Measurements from ENCODE around the gene CALY. TPM values are rescaled to one million over a fixed set of nuclear protein-coding genes. Genes with fewer than 3 reads are reported as not detected.

CALY gene
- 19.8 TPM for total RNA-seq (ENCODE audit: unreplicated experiment)
- long read RNA-seq, partial matches to known transcripts = 0 of 8 reads
- long read RNA-seq, other reads (novel, unspliced or antisense) = 0 of 8 reads

DNA sequence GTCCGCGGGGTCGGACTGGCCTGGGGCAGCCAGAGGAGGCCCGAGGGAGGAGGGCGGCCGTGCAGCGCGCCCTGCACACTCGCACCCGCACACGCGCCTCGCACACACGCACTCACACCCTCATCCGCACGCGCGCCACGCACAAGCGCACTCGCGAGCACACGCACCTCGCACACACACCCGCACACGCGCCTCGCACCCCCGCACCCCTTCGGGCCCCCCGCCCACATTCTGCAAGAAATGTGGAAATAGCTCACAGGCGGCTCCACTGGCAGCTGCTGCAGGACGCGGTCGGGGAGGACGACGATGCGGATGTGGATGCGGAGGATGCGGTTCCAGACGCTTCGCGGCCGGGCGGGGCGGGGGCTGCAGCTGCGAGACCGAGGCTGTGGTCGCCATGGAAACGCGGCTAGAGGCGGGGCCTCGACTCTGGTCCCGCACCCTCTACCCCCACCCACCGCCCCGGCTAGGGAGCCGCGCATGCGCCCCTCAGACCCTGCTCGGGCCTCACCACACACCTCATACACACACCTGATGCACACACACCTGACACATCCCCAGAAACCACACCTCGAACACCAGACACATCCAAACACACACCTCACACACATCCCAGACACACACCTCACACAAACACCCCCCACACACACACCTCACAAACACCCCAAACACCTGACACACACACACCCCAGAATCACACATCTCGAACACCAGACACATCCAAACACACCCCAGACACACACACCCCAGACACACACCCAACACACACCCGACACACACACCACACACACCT is at the start of gene CALY:
CALY (minus strand) TSS at position 320 of the 793 bp plus-strand sequence. CDS start 7,907 bp downstream, outside the sequence.
- Mint-ChIP-seq H3K36me3 (ENCODE audit: unreplicated experiment) (peaks cover 12% of the 10 kb centered on the region), H3K27ac (ENCODE audit: unreplicated experiment) (no peak within 1 kb of the TSS), H3K27me3 (ENCODE audit: unreplicated experiment) (peaks cover 17% of the 10 kb centered on the region), H3K4me3 (ENCODE audit: unreplicated experiment) (peak within 1 kb of the TSS; percentile 64), H3K4me1 (ENCODE audit: low read depth, unreplicated experiment) (no peaks in the 10 kb centered on the region), H3K9me3 (ENCODE audit: unreplicated experiment) (peaks cover 5% of the 10 kb centered on the region)
- DNase-seq = peak; percentile 92
- no peak for TF ChIP-seq CTCF (IDR thresholded peaks at IDR 0.05; ENCODE audit: partially characterized antibody, unreplicated experiment)

- Mint-ChIP-seq H3K4me1 (ENCODE audit: low read depth, unreplicated experiment) (peaks cover 11% of the 10 kb centered on the region), H3K27ac (ENCODE audit: unreplicated experiment) (no peak overlapping the region), H3K4me3 (ENCODE audit: unreplicated experiment) (no peak overlapping the region), H3K36me3 (ENCODE audit: unreplicated experiment) (no peaks in the 10 kb centered on the region), H3K9me3 (ENCODE audit: unreplicated experiment) (peaks cover 7% of the 10 kb centered on the region), H3K27me3 (ENCODE audit: unreplicated experiment) (peaks cover 7% of the 10 kb centered on the region)
- no peak for TF ChIP-seq CTCF (IDR thresholded peaks at IDR 0.05; ENCODE audit: partially characterized antibody, unreplicated experiment)
- no peak for DNase-seq
These were observed 48.5 kb upstream of the CALY start for GRCh38 chr10:133385214-133385613.

DNA sequence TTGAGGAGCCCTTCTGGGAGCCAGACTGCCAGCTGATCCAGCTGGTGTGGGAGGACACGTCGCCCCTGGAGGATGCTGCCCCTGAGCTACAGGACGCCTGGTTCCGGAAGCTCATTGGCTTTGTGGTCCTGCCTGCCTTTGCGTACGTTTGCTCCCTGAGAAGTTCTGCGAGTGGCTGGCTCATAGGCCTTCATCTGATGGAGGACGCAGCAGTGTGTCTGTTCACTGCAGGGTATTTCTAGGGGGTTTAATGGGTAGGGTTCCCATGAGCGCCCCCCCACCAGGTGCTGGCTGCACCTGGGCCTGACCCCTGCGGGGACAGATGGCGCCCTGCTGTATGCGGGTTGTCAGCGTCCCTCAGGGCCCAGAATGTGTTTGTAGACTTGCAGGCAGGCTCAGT is 47.4 kb upstream of the CALY start:
- DNase-seq = no peak
- peaks cover 11% of the 10 kb centered on the region for H3K4me1 Mint-ChIP-seq (ENCODE audit: low read depth, unreplicated experiment)

DNA sequence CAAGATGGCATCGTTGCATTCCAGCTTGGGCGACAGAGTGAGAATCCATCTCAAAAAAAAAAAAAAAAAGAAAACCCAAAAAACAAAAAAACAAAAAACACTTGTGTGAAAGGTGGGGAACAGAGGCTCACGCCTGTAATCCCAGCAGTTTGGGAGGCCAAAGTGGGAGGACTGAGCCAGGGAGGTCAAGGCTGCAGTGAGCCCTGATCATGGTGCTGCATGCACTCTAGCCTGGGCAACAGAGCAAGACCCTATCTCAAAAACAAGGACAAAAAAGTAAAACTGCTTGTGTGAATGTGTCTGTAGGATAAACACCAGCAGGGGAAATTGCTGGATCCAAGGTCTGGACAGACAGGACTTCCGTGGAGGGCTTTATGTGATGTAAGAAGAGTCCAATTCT is 46.9 kb upstream of the CALY start:
- TF ChIP-seq CTCF (IDR thresholded peaks at IDR 0.05; ENCODE audit: partially characterized antibody, unreplicated experiment) = no peak

More for the DNA sequence above, 47.4 kb upstream of the CALY start:
- Mint-ChIP-seq H3K4me3 (ENCODE audit: unreplicated experiment) (peak overlapping the region; percentile 32), H3K27ac (ENCODE audit: unreplicated experiment) (peak overlapping the region; percentile 46), H3K9me3 (ENCODE audit: unreplicated experiment) (peaks cover 7% of the 10 kb centered on the region), H3K36me3 (ENCODE audit: unreplicated experiment) (no peaks in the 10 kb centered on the region), H3K27me3 (ENCODE audit: unreplicated experiment) (peaks cover 7% of the 10 kb centered on the region)
- no peak for TF ChIP-seq CTCF (IDR thresholded peaks at IDR 0.05; ENCODE audit: partially characterized antibody, unreplicated experiment)

GRCh38 chr10:133381036-133381435 is 44.3 kb upstream of the CALY start:
- no peak for DNase-seq
- peaks cover 10% of the 10 kb centered on the region for H3K9me3 Mint-ChIP-seq (ENCODE audit: unreplicated experiment)
- H3K27ac Mint-ChIP-seq (ENCODE audit: unreplicated experiment) = no peak overlapping the region
- TF ChIP-seq CTCF (IDR thresholded peaks at IDR 0.05; ENCODE audit: partially characterized antibody, unreplicated experiment) = no peak
- H3K4me1 Mint-ChIP-seq (ENCODE audit: low read depth, unreplicated experiment) = peaks cover 16% of the 10 kb centered on the region
- no peak overlapping the region for H3K4me3 Mint-ChIP-seq (ENCODE audit: unreplicated experiment)
- no peaks in the 10 kb centered on the region for H3K36me3 Mint-ChIP-seq (ENCODE audit: unreplicated experiment)
- peaks cover 9% of the 10 kb centered on the region for H3K27me3 Mint-ChIP-seq (ENCODE audit: unreplicated experiment)

More for the DNA sequence above, 46.9 kb upstream of the CALY start:
- Mint-ChIP-seq H3K4me1 (ENCODE audit: low read depth, unreplicated experiment) (peaks cover 11% of the 10 kb centered on the region), H3K36me3 (ENCODE audit: unreplicated experiment) (no peaks in the 10 kb centered on the region), H3K4me3 (ENCODE audit: unreplicated experiment) (no peak overlapping the region), H3K27me3 (ENCODE audit: unreplicated experiment) (peaks cover 7% of the 10 kb centered on the region), H3K27ac (ENCODE audit: unreplicated experiment) (no peak overlapping the region), H3K9me3 (ENCODE audit: unreplicated experiment) (peaks cover 7% of the 10 kb centered on the region)
- no peak for DNase-seq
